Upper lobe of left lung (tissue), 6 donors: ENCODE measurements around the gene LDLRAD3. TPM values are rescaled to one million over a fixed set of nuclear protein-coding genes. Genes with fewer than 3 reads are reported as not detected.
A peak's percentile ranks its signal among the peaks of the same experiment; 100 is the strongest.

Experiments used
- ATAC-seq, 2 donors: fragments of 200-7000 bp; cut with Tn5 transposase; one replicate each; pipeline ENCODE4 v1.9.1; 2022; ENCODE audit warnings: mild to moderate bottlenecking in 2 of 2, moderate library complexity in 2 of 2; ENCODE audit not compliant: low FRiP score in 2 of 2
- DNase-seq, 2 donors: peaks; one replicate each; pipeline ENCODE4 v3.0.0-alpha.2; 2019 to 2020
- H3K27ac ChIP-seq, 4 donors: fragments of 200-600 bp; sonication (generic); one replicate each; pipeline ENCODE4 v1.5.1; 2016 to 2019
- H3K27me3 ChIP-seq, 4 donors: fragments of 200-600 bp; sonication (generic); one replicate each; pipeline ENCODE4 v1.5.1; 2017 to 2019
- H3K36me3 ChIP-seq, 4 donors: fragments of 200-600 bp; sonication (generic); one replicate each; pipeline ENCODE4 v1.5.1; 2016 to 2019
- H3K4me1 ChIP-seq, 4 donors: fragments of 200-600 bp; sonication (generic); one replicate each; pipeline ENCODE4 v1.5.1; 2018 to 2019
- H3K4me3 ChIP-seq, 4 donors: fragments of 200-600 bp; sonication (generic); one replicate each; pipeline ENCODE4 v1.5.1; 2017 to 2019; ENCODE audit warnings: mild to moderate bottlenecking in 2 of 4, moderate library complexity in 1 of 4
- H3K9me3 ChIP-seq, 4 donors: fragments of 200-600 bp; sonication (generic); one replicate each; pipeline ENCODE4 v1.5.1; 2018 to 2019
- CTCF ChIP-seq, 6 experiments: fragments of 450-650 bp in 4 of 6; fragments of 200-600 bp in 2 of 6; sonication (generic) in 2 of 6; IDR thresholded peaks; one replicate each; pipeline ENCODE4 v1.5.1; 2016 to 2019; ENCODE audit warnings: antibody characterized with exemption in 6 of 6
- EP300 ChIP-seq, 4 donors: sonication (generic); formaldehyde crosslinking; IDR thresholded peaks; one replicate each; pipeline ENCODE4 v1.5.1; 2017; ENCODE audit warnings: antibody characterized with exemption in 4 of 4, control low read depth in 2 of 4
- POLR2A ChIP-seq, 4 donors: fragments of 450-650 bp; IDR thresholded peaks; one replicate each; pipeline ENCODE4 v1.5.1; 2016 to 2017; ENCODE audit warnings: antibody characterized with exemption in 4 of 4, mild to moderate bottlenecking in 2 of 4
- POLR2AphosphoS5 ChIP-seq, 2 donors: sonication (generic); formaldehyde crosslinking; IDR thresholded peaks; one replicate each; pipeline ENCODE4 v1.5.1; 2017; ENCODE audit warnings: antibody characterized with exemption in 2 of 2
- WGBS, 2 donors: methylation state at CpG; one replicate each; pipeline ENCODE4 v1.1.5; 2017 to 2018; 5-methylcytosine and 5-hydroxymethylcytosine counted together
- total RNA-seq, 6 donors: library from RNA; depleted of rRNA in 4 of 6; stranded (reverse); fragments of >200 nt in 4 of 6; gene quantifications; one replicate each; pipeline versions ENCODE4 v1.1.0 to v1.2.1, GENCODE V29; 2016 to 2021
- donor health status: DM: no; HTN: no; CAD: no; lungs with moderate emphysema.
- donor health status: DM: no; HTN: yes; CAD: no; lungs with severe emphysema.

LDLRAD3 gene
- total RNA-seq, 6 donors from 2014 or later, result 4.4 to 16.8 (median 7.4) TPM

GRCh38 chr11:35935390-35935789 is 8.5 kb upstream of the LDLRAD3 start:
- Histone ChIP-seq H3K9me3 (peaks cover 0 to 4% (median 0%) of the 10 kb centered on the region in 4 donors), H3K4me1 (peaks cover 0 to 4% (median 0%) of the 10 kb centered on the region in 4 donors), H3K27ac (no peak overlapping the region), H3K4me3 (no peak overlapping the region), H3K36me3 (no peaks in the 10 kb centered on the region), H3K27me3 (no peaks in the 10 kb centered on the region)
- DNase-seq, result no peak
- 33 to 75% methylated on average over 1 of the region's 1 CpG for WGBS, 2 donors
- ATAC-seq, result no peak
- TF ChIP-seq CTCF (IDR thresholded peaks at IDR 0.05) (no peak), POLR2AphosphoS5 (IDR thresholded peaks at IDR 0.05) (no peak), EP300 (IDR thresholded peaks at IDR 0.05) (no peak), POLR2A (IDR thresholded peaks at IDR 0.05) (no peak)

- TF ChIP-seq POLR2AphosphoS5 (IDR thresholded peaks at IDR 0.05) (no peak), POLR2A (IDR thresholded peaks at IDR 0.05) (no peak), CTCF (IDR thresholded peaks at IDR 0.05) (no peak), EP300 (IDR thresholded peaks at IDR 0.05) (no peak)
- DNase-seq, result no peak
These were observed 6.8 kb upstream of the LDLRAD3 start for GRCh38 chr11:35937111-35937510.

GRCh38 chr11:35937700-35938099 is 6.2 kb upstream of the LDLRAD3 start:
- 70 to 73% methylated on average over 6 of the region's 6 CpGs for WGBS, 2 donors
- H3K27me3 ChIP-seq, result no peaks in the 10 kb centered on the region
- H3K36me3 ChIP-seq, result no peaks in the 10 kb centered on the region
- ATAC-seq, result no peak
- no peaks in the 10 kb centered on the region for H3K9me3 ChIP-seq
- no peak overlapping the region for H3K4me3 ChIP-seq
- peaks cover 0 to 4% (median 0%) of the 10 kb centered on the region in 4 donors for H3K4me1 ChIP-seq
- TF ChIP-seq EP300 (IDR thresholded peaks at IDR 0.05) (no peak), CTCF (IDR thresholded peaks at IDR 0.05) (no peak), POLR2A (IDR thresholded peaks at IDR 0.05) (no peak), POLR2AphosphoS5 (IDR thresholded peaks at IDR 0.05) (no peak)
- no peak for DNase-seq
- H3K27ac ChIP-seq, result no peak overlapping the region

More at GRCh38 chr11:35937111-35937510, 6.8 kb upstream of the LDLRAD3 start:
- H3K27ac ChIP-seq, result no peak overlapping the region
- WGBS, 2 donors, result 54 to 61% methylated on average over 3 of the region's 3 CpGs
- no peaks in the 10 kb centered on the region for H3K36me3 ChIP-seq
- ATAC-seq, result no peak
- H3K4me1 ChIP-seq, result peaks cover 0 to 4% (median 0%) of the 10 kb centered on the region in 4 donors
- peaks cover 0 to 3% (median 0%) of the 10 kb centered on the region in 4 donors for H3K9me3 ChIP-seq
- no peak overlapping the region for H3K4me3 ChIP-seq
- no peaks in the 10 kb centered on the region for H3K27me3 ChIP-seq

- Histone ChIP-seq H3K4me3 (no peak overlapping the region), H3K27ac (no peak overlapping the region), H3K4me1 (peaks cover 0 to 6% (median 3%) of the 10 kb centered on the region in 4 donors), H3K27me3 (no peaks in the 10 kb centered on the region), H3K36me3 (no peaks in the 10 kb centered on the region), H3K9me3 (no peaks in the 10 kb centered on the region)
- 92% methylated on average over 9 of the region's 9 CpGs for WGBS, 2 donors
- TF ChIP-seq POLR2A (IDR thresholded peaks at IDR 0.05) (no peak), CTCF (IDR thresholded peaks at IDR 0.05) (no peak), EP300 (IDR thresholded peaks at IDR 0.05) (no peak), POLR2AphosphoS5 (IDR thresholded peaks at IDR 0.05) (no peak)
- DNase-seq (no peak), ATAC-seq (no peak)
These were observed 5.6 kb upstream of the LDLRAD3 start for GRCh38 chr11:35938231-35938630.

GRCh38 chr11:35943309-35943708 is 553 bp upstream of the LDLRAD3 start:
- ATAC-seq (no peak), DNase-seq (no peak)

More at GRCh38 chr11:35943309-35943708, 553 bp upstream of the LDLRAD3 start:
- Histone ChIP-seq H3K4me1 (peaks cover 7 to 19% (median 14%) of the 10 kb centered on the region in 4 donors), H3K4me3 (peak overlapping the region; percentile 39 to 70 (median 63)), H3K36me3 (no peaks in the 10 kb centered on the region), H3K27ac (peak overlapping the region; percentile 28 to 61 (median 44)), H3K27me3 (no peaks in the 10 kb centered on the region), H3K9me3 (no peaks in the 10 kb centered on the region)
- TF ChIP-seq POLR2AphosphoS5 (IDR thresholded peaks at IDR 0.05) (no peak), EP300 (IDR thresholded peaks at IDR 0.05) (no peak), POLR2A (IDR thresholded peaks at IDR 0.05) (no peak), CTCF (IDR thresholded peaks at IDR 0.05) (no peak)
- 20 to 26% methylated on average over 9 of the region's 9 CpGs for WGBS, 2 donors
